ENCODE data around the gene RNH1.

DNA sequence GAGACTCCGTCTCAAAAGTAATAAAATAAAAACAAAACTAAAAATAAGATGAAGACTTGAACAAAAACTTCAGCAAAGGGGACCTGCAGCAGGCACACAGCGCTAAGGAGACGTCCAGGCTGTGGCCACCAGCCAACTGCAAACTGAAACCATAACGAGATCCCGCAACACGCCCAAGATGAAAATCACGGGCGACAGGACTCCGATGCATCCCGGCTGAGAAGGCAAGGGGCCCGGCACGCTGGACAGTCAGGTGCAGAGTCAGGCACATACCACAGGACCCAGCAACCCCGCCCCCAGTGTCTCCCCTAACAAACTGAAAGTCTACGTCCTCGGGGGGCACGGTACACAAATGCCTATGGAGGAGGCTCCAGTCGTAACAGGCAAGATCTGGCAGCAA lies 19.1 kb upstream of the RNH1 start:
- TF ChIP-seq RAD21 (conservative IDR thresholded peaks at IDR 0.05), result no peak
- TF ChIP-seq, protein P1, sequence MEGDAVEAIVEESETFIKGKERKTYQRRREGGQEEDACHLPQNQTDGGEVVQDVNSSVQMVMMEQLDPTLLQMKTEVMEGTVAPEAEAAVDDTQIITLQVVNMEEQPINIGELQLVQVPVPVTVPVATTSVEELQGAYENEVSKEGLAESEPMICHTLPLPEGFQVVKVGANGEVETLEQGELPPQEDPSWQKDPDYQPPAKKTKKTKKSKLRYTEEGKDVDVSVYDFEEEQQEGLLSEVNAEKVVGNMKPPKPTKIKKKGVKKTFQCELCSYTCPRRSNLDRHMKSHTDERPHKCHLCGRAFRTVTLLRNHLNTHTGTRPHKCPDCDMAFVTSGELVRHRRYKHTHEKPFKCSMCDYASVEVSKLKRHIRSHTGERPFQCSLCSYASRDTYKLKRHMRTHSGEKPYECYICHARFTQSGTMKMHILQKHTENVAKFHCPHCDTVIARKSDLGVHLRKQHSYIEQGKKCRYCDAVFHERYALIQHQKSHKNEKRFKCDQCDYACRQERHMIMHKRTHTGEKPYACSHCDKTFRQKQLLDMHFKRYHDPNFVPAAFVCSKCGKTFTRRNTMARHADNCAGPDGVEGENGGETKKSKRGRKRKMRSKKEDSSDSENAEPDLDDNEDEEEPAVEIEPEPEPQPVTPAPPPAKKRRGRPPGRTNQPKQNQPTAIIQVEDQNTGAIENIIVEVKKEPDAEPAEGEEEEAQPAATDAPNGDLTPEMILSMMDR (IDR thresholded peaks at IDR 0.05; ENCODE audit: poor library complexity, severe bottlenecking), result no peak

All from neural cell (in vitro differentiated cells).